ENCODE measurements around the gene MORC4.

DNA sequence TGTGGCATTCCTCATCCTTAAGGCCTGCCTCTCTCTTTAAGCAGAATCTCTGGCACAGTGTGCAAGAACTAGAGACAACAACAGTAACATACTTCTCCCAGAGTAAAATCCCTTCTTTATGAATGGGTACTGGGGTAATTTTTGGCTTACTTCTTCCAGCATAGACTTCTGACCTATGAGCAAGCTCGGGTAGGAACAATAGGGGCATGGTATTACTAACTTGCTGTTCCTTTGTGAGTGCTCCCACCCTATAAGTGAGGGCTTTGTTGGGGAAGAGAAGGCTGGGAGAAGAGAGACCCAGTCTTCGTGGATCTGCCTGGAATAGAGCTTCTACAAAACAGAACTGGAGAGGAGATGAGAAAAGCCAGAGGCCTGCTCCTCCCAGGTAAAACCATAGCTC lies 49.6 kb downstream of the MORC4 start:
- TF ChIP-seq, protein P1, sequence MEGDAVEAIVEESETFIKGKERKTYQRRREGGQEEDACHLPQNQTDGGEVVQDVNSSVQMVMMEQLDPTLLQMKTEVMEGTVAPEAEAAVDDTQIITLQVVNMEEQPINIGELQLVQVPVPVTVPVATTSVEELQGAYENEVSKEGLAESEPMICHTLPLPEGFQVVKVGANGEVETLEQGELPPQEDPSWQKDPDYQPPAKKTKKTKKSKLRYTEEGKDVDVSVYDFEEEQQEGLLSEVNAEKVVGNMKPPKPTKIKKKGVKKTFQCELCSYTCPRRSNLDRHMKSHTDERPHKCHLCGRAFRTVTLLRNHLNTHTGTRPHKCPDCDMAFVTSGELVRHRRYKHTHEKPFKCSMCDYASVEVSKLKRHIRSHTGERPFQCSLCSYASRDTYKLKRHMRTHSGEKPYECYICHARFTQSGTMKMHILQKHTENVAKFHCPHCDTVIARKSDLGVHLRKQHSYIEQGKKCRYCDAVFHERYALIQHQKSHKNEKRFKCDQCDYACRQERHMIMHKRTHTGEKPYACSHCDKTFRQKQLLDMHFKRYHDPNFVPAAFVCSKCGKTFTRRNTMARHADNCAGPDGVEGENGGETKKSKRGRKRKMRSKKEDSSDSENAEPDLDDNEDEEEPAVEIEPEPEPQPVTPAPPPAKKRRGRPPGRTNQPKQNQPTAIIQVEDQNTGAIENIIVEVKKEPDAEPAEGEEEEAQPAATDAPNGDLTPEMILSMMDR (IDR thresholded peaks at IDR 0.05): no peak
- no peak for TF ChIP-seq POLR2A (IDR thresholded peaks at IDR 0.05; ENCODE audit: low read depth)
- no peak for TF ChIP-seq POLR2AphosphoS5 (IDR thresholded peaks at IDR 0.05)
